GM10847 (cell line): ENCODE measurements around the gene NPL.

Experiments used
- POLR2A ChIP-seq: IDR thresholded peaks from 2 replicates; pipeline ENCODE4 v1.6.1; 2011; ENCODE audit not compliant: insufficient read length; ENCODE audit errors: extremely low read depth

NPL gene

DNA sequence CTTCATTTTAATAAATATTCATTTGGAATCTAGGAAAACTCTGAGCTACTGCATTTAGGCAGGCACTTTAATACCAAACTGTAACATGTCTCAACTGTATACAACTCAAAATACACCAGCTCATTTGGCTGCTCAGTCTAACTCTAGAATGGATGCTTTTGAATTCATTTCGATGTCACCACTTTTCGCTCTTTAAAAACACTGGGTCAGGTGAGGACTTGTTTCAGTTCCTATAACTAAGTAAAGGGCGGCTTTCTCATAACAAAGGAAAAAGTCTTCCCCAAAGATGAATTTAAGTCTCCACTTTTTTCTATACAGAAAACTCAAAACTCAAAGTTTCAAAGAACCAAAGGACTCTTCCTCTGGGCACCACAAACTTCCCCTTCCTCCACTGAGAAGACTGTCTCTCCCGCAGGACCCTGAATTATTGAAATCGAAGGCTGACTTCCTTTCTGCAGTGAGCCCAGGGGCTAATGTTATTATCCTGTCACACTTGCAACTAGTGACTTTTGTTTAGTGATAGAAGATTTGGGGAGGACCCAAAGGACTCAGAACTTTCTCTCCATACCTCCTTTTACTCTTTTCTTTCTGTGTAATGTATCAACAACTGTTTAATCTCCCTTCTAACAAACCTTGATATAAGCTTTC is 39.8 kb downstream of the NPL start:
- TF ChIP-seq POLR2A = no peak

- TF ChIP-seq POLR2A = no peak
Measured at GRCh38 chr1:182833271-182833670, 43.7 kb downstream of the NPL start.

GRCh38 chr1:182834326-182834725 is 44.8 kb downstream of the NPL start:
- TF ChIP-seq POLR2A = no peak

GRCh38 chr1:182835806-182836205 is 46.2 kb downstream of the NPL start:
- TF ChIP-seq POLR2A = no peak

DNA sequence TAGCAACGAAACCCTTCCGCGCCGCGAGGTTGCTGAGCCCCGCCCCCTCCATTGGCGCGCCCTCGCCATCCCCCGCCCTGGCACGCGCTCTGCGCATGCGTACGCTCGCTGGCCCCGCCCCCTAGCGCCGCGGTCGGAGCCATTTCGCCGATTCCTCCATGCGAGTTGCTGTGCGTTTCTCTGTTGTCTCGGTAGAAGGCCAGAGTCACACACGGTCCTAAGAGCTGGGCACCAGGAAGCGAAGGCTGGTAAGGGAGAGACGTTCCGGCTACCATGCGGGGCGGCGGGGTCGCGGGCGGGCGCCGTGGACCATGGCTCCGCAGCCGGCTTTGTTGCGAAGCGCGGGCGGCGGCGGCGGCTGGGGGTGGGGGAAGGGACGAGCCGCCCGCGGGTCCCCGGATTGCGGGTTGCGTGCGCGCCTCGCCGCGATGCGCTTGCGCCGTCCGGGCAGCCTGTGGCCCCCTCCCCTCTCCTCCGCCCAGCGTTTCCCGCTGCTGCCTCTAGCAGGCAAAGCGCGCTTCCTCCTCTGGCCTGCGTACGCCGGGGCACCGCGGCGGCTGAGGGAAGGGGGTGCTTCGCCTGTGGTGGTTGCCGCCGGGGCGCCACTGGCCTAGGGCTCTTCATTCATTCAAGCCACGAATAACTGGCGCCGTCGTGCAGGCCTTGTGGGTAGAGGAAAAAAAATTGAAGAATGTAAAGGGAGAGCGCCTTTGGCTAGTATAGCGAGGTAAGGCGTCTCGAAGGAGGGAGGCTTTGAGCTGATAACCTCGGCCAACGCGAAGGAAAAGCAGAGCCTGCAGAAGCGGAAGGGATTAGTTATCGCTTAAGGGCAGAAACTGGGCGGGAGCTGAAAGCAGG is 49.9 kb downstream of the NPL start, which contains the start of gene DHX9:
DHX9 (plus strand) TSS at position 139 of the 858 bp plus-strand sequence. CDS start 3,220 bp downstream, outside the sequence.
- TF ChIP-seq POLR2A = peak; percentile 97

DNA sequence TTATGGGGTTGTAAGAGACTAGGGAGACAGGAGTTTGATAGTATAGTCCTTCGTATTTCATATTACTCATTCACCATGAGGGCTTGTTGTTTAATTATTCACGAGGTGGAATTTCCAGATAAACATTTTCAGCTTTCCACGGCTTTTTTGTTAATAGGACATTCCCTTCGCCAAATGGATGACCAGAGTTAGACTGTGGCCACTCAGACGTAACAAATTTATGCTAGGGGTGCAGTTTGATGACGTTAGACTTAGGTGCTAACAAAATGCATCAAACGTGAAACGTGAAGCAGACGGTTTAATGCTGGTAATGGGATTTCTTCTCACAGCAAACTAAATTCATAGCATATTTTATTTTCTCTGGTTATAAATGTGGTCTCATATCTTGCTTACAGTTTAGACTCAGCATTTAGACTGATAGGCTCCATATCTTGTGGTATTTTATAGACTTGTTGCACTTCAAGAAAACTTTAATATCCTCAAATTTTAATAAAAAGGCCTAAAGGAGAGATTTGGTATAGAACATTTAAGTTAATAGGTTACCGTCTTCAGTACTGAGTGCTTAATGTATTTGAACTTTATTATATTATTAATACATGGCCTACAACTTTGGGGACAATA is 51.9 kb downstream of the NPL start:
- TF ChIP-seq POLR2A = no peak

- TF ChIP-seq POLR2A = no peak
Measured at GRCh38 chr1:182842265-182842664, 52.7 kb downstream of the NPL start.

DNA sequence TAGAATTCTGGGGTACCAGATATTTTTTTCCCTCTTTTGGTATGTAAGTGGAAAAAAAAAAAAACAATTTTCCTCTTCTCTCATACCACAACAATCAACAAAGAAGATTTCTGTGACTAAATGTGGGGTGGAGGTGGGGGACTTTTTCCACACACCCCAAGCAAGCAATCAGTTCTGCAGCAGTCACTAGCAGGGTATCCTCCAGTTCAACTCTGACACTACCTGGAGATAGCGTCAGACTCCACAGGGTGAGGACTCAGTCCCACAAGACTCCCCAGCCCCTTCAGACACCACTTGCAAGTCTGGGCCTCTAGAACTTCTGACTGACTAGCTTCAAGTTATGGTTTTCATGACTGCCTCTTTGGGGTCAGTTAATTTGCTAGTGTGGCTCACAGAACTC is 55.8 kb downstream of the NPL start:
- no peak for TF ChIP-seq POLR2A

DNA sequence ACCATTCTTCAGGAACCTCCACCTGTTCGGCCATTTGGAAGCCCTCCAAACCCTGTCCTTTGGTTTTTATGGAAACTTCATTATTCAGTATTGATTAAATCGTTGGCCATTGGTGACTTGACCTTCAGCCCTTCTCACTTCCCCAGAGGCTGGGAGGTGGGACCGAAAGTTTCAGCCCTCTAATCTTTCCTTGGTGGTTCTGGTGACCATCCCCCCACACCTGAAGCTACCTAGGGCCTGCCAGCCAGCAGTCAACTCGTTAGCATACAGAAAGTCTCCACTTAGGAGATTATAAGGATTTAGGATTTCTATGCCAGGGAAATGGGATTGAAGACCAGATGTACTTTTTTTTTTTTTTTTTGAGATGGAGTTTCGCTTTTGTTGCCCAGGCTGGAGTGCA is 56.3 kb downstream of the NPL start:
- no peak for TF ChIP-seq POLR2A

GRCh38 chr1:182847105-182847504 is 57.5 kb downstream of the NPL start:
- no peak for TF ChIP-seq POLR2A

- TF ChIP-seq POLR2A = no peak
Measured at GRCh38 chr1:182848736-182849135, 59.2 kb downstream of the NPL start.

- TF ChIP-seq POLR2A = no peak
Measured at GRCh38 chr1:182850319-182850718, 60.7 kb downstream of the NPL start.

DNA sequence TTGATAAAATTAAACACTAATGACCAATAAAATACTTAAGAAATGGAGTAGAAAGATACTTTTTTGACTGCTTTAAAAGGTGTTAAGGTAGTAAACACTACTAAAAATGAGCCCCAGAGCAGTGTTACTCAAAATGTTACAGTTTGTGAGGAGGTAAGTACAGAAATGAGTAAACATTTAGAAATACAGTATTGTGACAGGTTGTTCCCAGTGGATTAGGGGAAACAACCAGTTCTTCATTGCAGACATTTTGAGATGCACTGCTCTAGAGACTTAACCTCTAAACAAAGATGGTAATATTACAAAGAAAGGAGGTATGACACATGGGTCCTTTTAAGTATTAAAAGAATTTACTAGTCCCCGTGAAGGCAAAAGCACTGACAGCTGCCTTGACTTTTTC is 62.3 kb downstream of the NPL start:
- no peak for TF ChIP-seq POLR2A

DNA sequence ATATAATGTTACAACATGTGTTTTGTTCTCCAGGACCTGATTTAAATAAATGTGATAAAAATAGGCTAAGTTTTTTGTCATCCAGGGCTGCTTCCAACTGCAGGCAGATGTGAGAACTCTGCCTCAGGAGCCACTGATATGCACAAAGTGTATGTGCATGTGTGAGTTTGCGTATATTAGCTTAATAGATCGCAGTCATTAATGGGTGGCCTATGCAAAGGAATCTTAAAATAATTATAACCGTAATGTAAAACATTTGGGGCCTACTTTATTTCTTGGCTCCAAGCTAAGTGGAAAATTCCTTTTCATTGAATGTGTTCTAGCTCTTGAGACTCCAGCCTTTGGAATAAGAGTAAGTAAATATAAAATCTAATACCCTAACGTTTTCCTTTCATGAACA is 66.3 kb downstream of the NPL start:
- TF ChIP-seq POLR2A = no peak

DNA sequence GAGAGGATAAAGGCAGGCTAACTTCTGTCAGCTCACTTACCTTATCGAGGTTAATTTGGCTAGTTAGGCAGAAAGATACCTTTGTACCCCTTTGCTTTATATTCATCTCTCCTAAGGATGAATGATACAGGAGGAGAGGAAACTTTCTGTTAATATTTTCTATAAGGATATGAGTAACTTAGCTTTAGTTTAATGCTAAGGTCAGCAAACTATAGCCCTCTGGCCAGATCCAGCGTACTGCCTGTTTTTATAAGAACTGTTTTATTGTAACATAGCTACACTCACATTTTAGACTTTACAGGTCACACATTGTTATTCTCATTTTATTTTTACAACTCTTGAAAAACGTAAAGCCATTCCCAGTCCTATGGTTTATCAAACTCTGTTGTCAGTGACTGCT is 67.6 kb downstream of the NPL start:
- no peak for TF ChIP-seq POLR2A

- TF ChIP-seq POLR2A = no peak
Measured at GRCh38 chr1:182860658-182861057, 71.1 kb downstream of the NPL start.
